ENCODE measurements around the gene CIAO1. TPM values are rescaled to one million over a fixed set of nuclear protein-coding genes. Genes with fewer than 3 reads are reported as not detected.

CIAO1 gene
- total and polyA plus RNA-seq, 2 of the 8 experiments (the other 6 are each of a cell fraction or from before 2014, with no cell fraction given) = 63.7 to 99.2 TPM

DNA sequence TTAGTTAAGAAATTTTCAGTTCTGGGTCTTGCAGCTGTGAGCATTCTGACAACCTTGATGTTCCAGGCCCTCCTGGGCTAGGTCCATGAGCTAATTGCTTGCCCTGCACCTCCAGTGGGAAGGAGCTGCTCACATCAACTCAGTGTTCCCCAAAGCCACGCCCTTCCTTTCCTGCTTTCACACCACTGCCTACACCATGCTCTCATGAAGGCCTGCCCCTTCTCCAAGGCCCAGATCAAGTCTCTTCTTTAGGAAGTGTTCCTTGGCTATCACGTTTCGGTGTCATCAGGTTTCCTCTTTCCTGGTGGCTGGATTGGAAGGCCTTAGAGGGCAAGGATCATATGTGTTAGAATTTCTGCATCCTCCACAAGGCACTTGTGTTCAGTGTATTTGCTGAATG, 19.0 kb upstream of the CIAO1 start:
- H3K9ac ChIP-seq (replicated peaks in 1 of 4; ENCODE audit: extremely low read depth in 1 of 4, low read depth in 3 of 4, low read length in 3 of 4) = no peak overlapping the region
- no peak for TF ChIP-seq RAD21 (IDR thresholded peaks at IDR 0.05 in 1 of 2, conservative IDR thresholded peaks at IDR 0.05 in 1 of 2; ENCODE audit: low read depth in 2 of 2, low read length in 2 of 2)
- H4K8ac ChIP-seq (ENCODE audit: extremely low read depth, insufficient read depth, low read length) = no peak overlapping the region
- H3K4me2 ChIP-seq (ENCODE audit: insufficient read depth in 1 of 2, low read depth in 2 of 2, low read length in 2 of 2) = no peak overlapping the region
- H3K14ac ChIP-seq (ENCODE audit: insufficient read length) = no peak overlapping the region
- H3K56ac ChIP-seq (replicated peaks; ENCODE audit: insufficient read length, low read depth, low read length) = no peak overlapping the region
- H3K18ac ChIP-seq (ENCODE audit: extremely low read depth, low read length) = no peak overlapping the region
- no peak overlapping the region for H4K91ac ChIP-seq (replicated peaks; ENCODE audit: insufficient read length, low read length)
- H3K79me2 ChIP-seq (ENCODE audit: control insufficient read depth in 1 of 2, insufficient read depth in 2 of 2, low read length in 2 of 2) = no peaks in the 10 kb centered on the region
- no peak overlapping the region for H3K27ac ChIP-seq (ENCODE audit: low read depth, low read length)
- no peak overlapping the region for H2BK15ac ChIP-seq (ENCODE audit: low read length)
- WGBS, 2 experiments (ENCODE audit: extremely low coverage in 1 of 2, insufficient coverage in 1 of 2, insufficient read length in 1 of 2, insufficient replicate concordance in 2 of 2, low coverage in 1 of 2, low lambda C conversion rate in 2 of 2, missing lambda C conversion rate in 1 of 2) = 93% methylated on average over 3 of the region's 3 CpGs; no CpG with 5 or more reads in 1 of the 2 experiments
- H2BK5ac ChIP-seq (ENCODE audit: low read depth, low read length) = no peak overlapping the region
- CTCF ChIA-PET (ENCODE audit: partially characterized antibody) = interaction anchor here (1.5 to 1.9 kb wide), 3 partner anchors 13 to 72 kb away, joined by 5 read pairs; no protein-coding TSS in a partner anchor
- H3K9me3 ChIP-seq (ENCODE audit: insufficient read depth in 2 of 2, low read depth in 1 of 2, low read length in 1 of 2) = no peaks in the 10 kb centered on the region
- no peaks in the 10 kb centered on the region for H3K4me1 ChIP-seq (replicated peaks in 1 of 4; ENCODE audit: control insufficient read depth in 3 of 4, insufficient read depth in 4 of 4, low read length in 3 of 4)
- POLR2A ChIA-PET (ENCODE audit: partially characterized antibody) = interaction anchor here (1.0 to 2.8 kb wide), 4 partner anchors 9 to 64 kb away, joined by 3 to 9 read pairs (median 3); partner anchors contain the start of gene STARD7
- no peak overlapping the region for H2AK5ac ChIP-seq (ENCODE audit: low read depth, low read length)
- no peaks in the 10 kb centered on the region for H3K27me3 ChIP-seq (replicated peaks in 1 of 4; ENCODE audit: control insufficient read depth in 3 of 4, extremely low read depth in 1 of 4, insufficient read depth in 3 of 4, low read length in 3 of 4)
- FAIRE-seq (no peak), DNase-seq (ENCODE audit: low read depth in 1 of 2, low spot score in 2 of 2) (no peak)
- no peaks in the 10 kb centered on the region for H3K23me2 ChIP-seq (ENCODE audit: low read depth, low read length)
- H3K23ac ChIP-seq (ENCODE audit: insufficient read length) = no peak overlapping the region
- H2BK120ac ChIP-seq (replicated peaks; ENCODE audit: low read depth, low read length) = no peak overlapping the region
- H2BK20ac ChIP-seq (ENCODE audit: low read length) = no peak overlapping the region
- no peak overlapping the region for H2BK12ac ChIP-seq (ENCODE audit: low read depth, low read length)
- no peak overlapping the region for H3K4ac ChIP-seq (replicated peaks; ENCODE audit: insufficient read length, low read depth, low read length)
- peaks cover 2% of the 10 kb centered on the region; the same call in 1 of the 2 replicates for H3K79me1 ChIP-seq (ENCODE audit: low read depth, low read length)
- peaks cover 0 to 3% of the 10 kb centered on the region in 2 experiments for H4K20me1 ChIP-seq (replicated peaks in 1 of 2; ENCODE audit: control insufficient read depth in 1 of 2, insufficient read depth in 2 of 2, low read length in 2 of 2)
- no peak overlapping the region for H4K5ac ChIP-seq (ENCODE audit: insufficient read length, low read depth, low read length)
- H3K36me3 ChIP-seq (ENCODE audit: control insufficient read depth in 2 of 4, insufficient read depth in 4 of 4, low read length in 3 of 4) = no peaks in the 10 kb centered on the region
- H3K4me3 ChIP-seq (ENCODE audit: extremely low read depth in 1 of 4, insufficient read depth in 2 of 4, low read depth in 3 of 4, low read length in 4 of 4) = no peak overlapping the region
- no peak overlapping the region for H2AFZ ChIP-seq (ENCODE audit: low read length)

Data from H1 (cell line).